Right lobe of liver (tissue), 6 donors: ENCODE measurements around the gene PNISR. TPM values are rescaled to one million over a fixed set of nuclear protein-coding genes. Genes with fewer than 3 reads are reported as not detected.

Experiments
- ATAC-seq, 4 donors: fragments of 200-7000 bp; cut with Tn5 transposase; one replicate each; pipeline ENCODE4 v1.9.1; 2020; ENCODE audit warnings: mild to moderate bottlenecking in 4 of 4, moderate library complexity in 4 of 4
- DNase-seq, 3 donors: peaks; one replicate each; pipeline ENCODE4 v3.0.0-alpha.2; 2020
- H3K27ac ChIP-seq, 3 donors: fragments of 200-600 bp; one replicate each; pipeline ENCODE4 v1.8.0; 2022
- H3K27me3 ChIP-seq, 2 donors: fragments of 200-600 bp; one replicate each; pipeline ENCODE4 v1.8.0; 2022
- H3K36me3 ChIP-seq, 4 donors: fragments of 200-600 bp; sonication (generic) in 1 of 4; one replicate each; pipeline versions ENCODE4 v1.5.1 to v1.8.0; 2017 to 2022; ENCODE audit warnings: control low read depth in 1 of 4
- H3K4me1 ChIP-seq, 4 donors: fragments of 200-600 bp; sonication (generic) in 1 of 4; one replicate each; pipeline versions ENCODE4 v1.5.1 to v1.8.0; 2017 to 2022; ENCODE audit warnings: control low read depth in 1 of 4
- H3K4me3 ChIP-seq, 3 donors: fragments of 200-600 bp; one replicate each; pipeline ENCODE4 v1.8.0; 2022
- H3K9me3 ChIP-seq, 4 donors: fragments of 200-600 bp; sonication (generic) in 1 of 4; one replicate each; pipeline versions ENCODE4 v1.5.1 to v1.8.0; 2017 to 2022; ENCODE audit warnings: control low read depth in 1 of 4
- CTCF ChIP-seq, 4 donors: fragments of 200-600 bp in 3 of 4; fragments of 450-650 bp in 1 of 4; IDR thresholded peaks; one replicate each; pipeline versions ENCODE4 v1.5.1 to v1.8.0; 2016 to 2022; ENCODE audit warnings: antibody characterized with exemption in 4 of 4, mild to moderate bottlenecking in 2 of 4
- POLR2A ChIP-seq: fragments of 450-650 bp; IDR thresholded peaks from one replicate; pipeline ENCODE4 v1.6.1; 2017; ENCODE audit warnings: antibody characterized with exemption, mild to moderate bottlenecking
- WGBS: methylation state at CpG from one replicate; pipeline ENCODE4 v1.1.6; 2018; ENCODE audit warnings: low coverage, low lambda C conversion rate; ENCODE audit not compliant: insufficient coverage; ENCODE audit errors: missing lambda C conversion rate; 5-methylcytosine and 5-hydroxymethylcytosine counted together
- intact Hi-C, 2 donors: fragments of 100-400 bp; cut with DNase I; formaldehyde crosslinking; loops; one replicate each; pipeline versions ENCODE4 v1.11.2 to v1.14.1; 2022
- total RNA-seq, 6 experiments: library from RNA; depleted of rRNA in 2 of 6; stranded (reverse); fragments of >200 nt in 2 of 6; fragmentation: NEBNext Ultra II Directional in 3 of 6; extraction: Animal tissue kit (Norgen Biotek cat#: 25700) in 3 of 6; gene quantifications; one replicate each; pipeline versions ENCODE4 v1.1.0 to v1.2.4, GENCODE V29; 2016 to 2023
- donor health status: DM: no; HTN: yes; CAD: no.
- donor health status: DM: no; HTN: no; CAD: no.
- donor health status: DM: no; HTN: no; CAD: no.
- donor health status: DM: no; HTN: yes; CAD: no.
- donor health status: DM: no; HTN: yes; CAD: no.

Gene PNISR
- total RNA-seq, 6 experiments from 2014 or later, result 26.8 to 43.3 (median 33.9) TPM

GRCh38 chr6:99425647-99426450 lies 741 bp upstream of the PNISR start:
- Histone ChIP-seq H3K9me3 (no peaks in the 10 kb centered on the region), H3K4me3 (peak overlapping the region; percentile 66 to 82 (median 79)), H3K27me3 (no peaks in the 10 kb centered on the region), H3K36me3 (no peaks in the 10 kb centered on the region), H3K4me1 (peaks cover 0 to 41% (median 5%) of the 10 kb centered on the region in 4 donors), H3K27ac (peak overlapping the region; percentile 93 to 97 (median 97))
- peak; percentile 32 to 55 (median 48) for TF ChIP-seq CTCF (IDR thresholded peaks at IDR 0.05)
- no peak for TF ChIP-seq POLR2A
- intact Hi-C loops, result no loop called here
- ATAC-seq, result peak; percentile 76 to 83 (median 82)
- peak; percentile 92 to 93 (median 92) for DNase-seq
- 1% methylated on average over 27 of the region's 29 CpGs for WGBS

- no peaks in the 10 kb centered on the region for H3K36me3 ChIP-seq
- intact Hi-C loops, result no loop called here
- H3K4me1 ChIP-seq, result peaks cover 0 to 46% (median 5%) of the 10 kb centered on the region in 4 donors
- WGBS, result 21% methylated on average over 5 of the region's 5 CpGs
- TF ChIP-seq POLR2A (no peak), CTCF (IDR thresholded peaks at IDR 0.05) (no peak)
- DNase-seq (no peak), ATAC-seq (no peak)
- no peaks in the 10 kb centered on the region for H3K9me3 ChIP-seq
- peak overlapping the region; percentile 66 to 82 (median 79) for H3K4me3 ChIP-seq
- no peaks in the 10 kb centered on the region for H3K27me3 ChIP-seq
- H3K27ac ChIP-seq, result peak overlapping the region; percentile 93 to 97 (median 97)
Observed at GRCh38 chr6:99424022-99424421, 1.1 kb downstream of the PNISR start.

GRCh38 chr6:99422912-99423311 lies 2.2 kb downstream of the PNISR start:
- ATAC-seq (no peak), DNase-seq (no peak)
- no peaks in the 10 kb centered on the region for H3K9me3 ChIP-seq
- TF ChIP-seq POLR2A (no peak), CTCF (IDR thresholded peaks at IDR 0.05) (no peak)
- no peaks in the 10 kb centered on the region for H3K27me3 ChIP-seq
- no peak overlapping the region for H3K27ac ChIP-seq
- no peaks in the 10 kb centered on the region for H3K36me3 ChIP-seq
- no peak overlapping the region for H3K4me3 ChIP-seq
- 79% methylated on average over 5 of the region's 6 CpGs for WGBS
- H3K4me1 ChIP-seq, result peaks cover 0 to 46% (median 5%) of the 10 kb centered on the region in 4 donors
- intact Hi-C loops, result no loop called here

GRCh38 chr6:99416892-99417767 lies 8.0 kb downstream of the PNISR start:
- no peak for DNase-seq
- 61% methylated on average over 8 of the region's 9 CpGs for WGBS
- Histone ChIP-seq H3K36me3 (no peaks in the 10 kb centered on the region), H3K4me3 (no peak overlapping the region), H3K4me1 (peaks cover 0 to 32% (median 4%) of the 10 kb centered on the region in 4 donors), H3K27ac (no peak overlapping the region), H3K27me3 (no peaks in the 10 kb centered on the region), H3K9me3 (no peaks in the 10 kb centered on the region)
- ATAC-seq, result no peak
- intact Hi-C loops, result no loop called here
- TF ChIP-seq POLR2A (no peak), CTCF (IDR thresholded peaks at IDR 0.05) (no peak)
